ENCODE results near the gene CEL.
"Not testable (repeated sequence)": the region's sequence is repeated elsewhere in the genome, so short reads cannot be mapped to it uniquely, and the experiment has no call there.

The CEL gene

GRCh38 chr9:133061764-133062145, at the start of gene CEL:
CEL (plus strand) TSS chr9:133061981; CDS start chr9:133062003, 22 bp downstream.
- DNase-seq, result not testable (repeated sequence)

- DNase-seq, result no peak
Measured at GRCh38 chr9:133014696-133015095, 47.1 kb upstream of the CEL start.

- peak in 1 of 2 donors; percentile 32 for DNase-seq
Measured at GRCh38 chr9:133023117-133023890, 38.5 kb upstream of the CEL start.

GRCh38 chr9:133026426-133026825, 35.4 kb upstream of the CEL start:
- no peak for DNase-seq

GRCh38 chr9:133027134-133027533, 34.6 kb upstream of the CEL start:
- DNase-seq, result no peak

- DNase-seq, result no peak
Measured at GRCh38 chr9:133028221-133028620, 33.6 kb upstream of the CEL start.

GRCh38 chr9:133029994-133030316, 31.8 kb upstream of the CEL start:
- no peak for DNase-seq

- DNase-seq, result peak; percentile 91 to 93
Measured at GRCh38 chr9:133030317-133031129, 31.3 kb upstream of the CEL start, which contains the start of gene GTF3C5. GTF3C5 (plus strand) TSS chr9:133030997; CDS start chr9:133031012, 15 bp downstream.

GRCh38 chr9:133031130-133031422, 30.7 kb upstream of the CEL start:
- DNase-seq, result no peak

GRCh38 chr9:133031496-133031911, 30.3 kb upstream of the CEL start:
- DNase-seq, result no peak

- no peak for DNase-seq
Measured at GRCh38 chr9:133032171-133032570, 29.6 kb upstream of the CEL start.

GRCh38 chr9:133035669-133036068, 26.1 kb upstream of the CEL start:
- DNase-seq, result no peak

- no peak for DNase-seq
Measured at GRCh38 chr9:133037775-133038515, 23.8 kb upstream of the CEL start.

- DNase-seq, result peak; percentile 29 to 31
Measured at GRCh38 chr9:133040892-133041479, 20.8 kb upstream of the CEL start.

- no peak for DNase-seq
Measured at GRCh38 chr9:133041958-133042357, 19.8 kb upstream of the CEL start.

- DNase-seq, result no peak
Measured at GRCh38 chr9:133042676-133043075, 19.1 kb upstream of the CEL start.

GRCh38 chr9:133043449-133044035, 18.2 kb upstream of the CEL start:
- no peak for DNase-seq

- DNase-seq, result no peak
Measured at GRCh38 chr9:133044125-133044524, 17.7 kb upstream of the CEL start.

- DNase-seq, result peak in 1 of 2 donors; percentile 26
Measured at GRCh38 chr9:133044661-133045060, 17.1 kb upstream of the CEL start.

- no peak for DNase-seq
Measured at GRCh38 chr9:133045132-133045531, 16.6 kb upstream of the CEL start.

GRCh38 chr9:133046196-133046899, 15.4 kb upstream of the CEL start:
- DNase-seq, result no peak

- DNase-seq, result no peak
Measured at GRCh38 chr9:133046900-133047295, 14.9 kb upstream of the CEL start.

All from activated CD4-positive, alpha-beta T cell treated with anti-CD3 and anti-CD28 coated beads for 4 hours (primary cell).